NOMO-1 treated with dmso at 0.1 percent for 144 hours (cell line): ENCODE measurements around the gene SMPD3.

Experiments used
- DNase-seq: peaks from one replicate; lab custom pipeline; 2025; ENCODE audit not compliant: unreplicated experiment; lab: John Stamatoyannopoulos, UW

SMPD3 gene

GRCh38 chr16:68472581-68472980, 24.3 kb upstream of the SMPD3 start:
- DNase-seq, result no peak

- peak; percentile 96 for DNase-seq
Measured at GRCh38 chr16:68470461-68471150, 22.3 kb upstream of the SMPD3 start.

- DNase-seq, result peak; percentile 75
Measured at GRCh38 chr16:68469796-68470460, 21.6 kb upstream of the SMPD3 start.

- DNase-seq, result no peak
Measured at GRCh38 chr16:68468842-68469241, 20.5 kb upstream of the SMPD3 start.

- no peak for DNase-seq
Measured at GRCh38 chr16:68466174-68466573, 17.9 kb upstream of the SMPD3 start.

- DNase-seq, result no peak
Measured at GRCh38 chr16:68463904-68464303, 15.6 kb upstream of the SMPD3 start.

GRCh38 chr16:68460067-68460466, 11.8 kb upstream of the SMPD3 start:
- no peak for DNase-seq

- DNase-seq, result no peak
Measured at GRCh38 chr16:68459457-68459856, 11.1 kb upstream of the SMPD3 start.

- DNase-seq, result no peak
Measured at GRCh38 chr16:68458551-68458950, 10.2 kb upstream of the SMPD3 start.

GRCh38 chr16:68458101-68458500, 9.8 kb upstream of the SMPD3 start:
- DNase-seq, result no peak

- no peak for DNase-seq
Measured at GRCh38 chr16:68455631-68456030, 7.3 kb upstream of the SMPD3 start.

- no peak for DNase-seq
Measured at GRCh38 chr16:68454920-68455435, 6.7 kb upstream of the SMPD3 start.

GRCh38 chr16:68453816-68454215, 5.5 kb upstream of the SMPD3 start:
- DNase-seq, result no peak

- no peak for DNase-seq
Measured at GRCh38 chr16:68452176-68452575, 3.9 kb upstream of the SMPD3 start.

GRCh38 chr16:68451676-68452075, 3.4 kb upstream of the SMPD3 start:
- no peak for DNase-seq

GRCh38 chr16:68450741-68451255, 2.5 kb upstream of the SMPD3 start:
- no peak for DNase-seq

- no peak for DNase-seq
Measured at GRCh38 chr16:68447653-68448359, 502 bp downstream of the SMPD3 start.

GRCh38 chr16:68446681-68447652, 1.3 kb downstream of the SMPD3 start:
- DNase-seq, result no peak

- DNase-seq, result peak; percentile 66
Measured at GRCh38 chr16:68445458-68445857, 2.9 kb downstream of the SMPD3 start.

- DNase-seq, result no peak
Measured at GRCh38 chr16:68444056-68444657, 4.2 kb downstream of the SMPD3 start.
